Stimulated activated CD8-positive, alpha-beta memory T cell treated with anti-CD3 and anti-CD28 coated beads, Interleukin-4, amount 100 ng/mL, for 4 hours (primary cell): ENCODE data around the gene RSPRY1.

ENCODE experiments used
- DNase-seq, 2 donors: peaks; one replicate each; pipeline ENCODE4 v3.0.0-alpha.2; 2020; ENCODE audit warnings: low read depth in 2 of 2, low spot score in 1 of 2

The RSPRY1 gene

DNA sequence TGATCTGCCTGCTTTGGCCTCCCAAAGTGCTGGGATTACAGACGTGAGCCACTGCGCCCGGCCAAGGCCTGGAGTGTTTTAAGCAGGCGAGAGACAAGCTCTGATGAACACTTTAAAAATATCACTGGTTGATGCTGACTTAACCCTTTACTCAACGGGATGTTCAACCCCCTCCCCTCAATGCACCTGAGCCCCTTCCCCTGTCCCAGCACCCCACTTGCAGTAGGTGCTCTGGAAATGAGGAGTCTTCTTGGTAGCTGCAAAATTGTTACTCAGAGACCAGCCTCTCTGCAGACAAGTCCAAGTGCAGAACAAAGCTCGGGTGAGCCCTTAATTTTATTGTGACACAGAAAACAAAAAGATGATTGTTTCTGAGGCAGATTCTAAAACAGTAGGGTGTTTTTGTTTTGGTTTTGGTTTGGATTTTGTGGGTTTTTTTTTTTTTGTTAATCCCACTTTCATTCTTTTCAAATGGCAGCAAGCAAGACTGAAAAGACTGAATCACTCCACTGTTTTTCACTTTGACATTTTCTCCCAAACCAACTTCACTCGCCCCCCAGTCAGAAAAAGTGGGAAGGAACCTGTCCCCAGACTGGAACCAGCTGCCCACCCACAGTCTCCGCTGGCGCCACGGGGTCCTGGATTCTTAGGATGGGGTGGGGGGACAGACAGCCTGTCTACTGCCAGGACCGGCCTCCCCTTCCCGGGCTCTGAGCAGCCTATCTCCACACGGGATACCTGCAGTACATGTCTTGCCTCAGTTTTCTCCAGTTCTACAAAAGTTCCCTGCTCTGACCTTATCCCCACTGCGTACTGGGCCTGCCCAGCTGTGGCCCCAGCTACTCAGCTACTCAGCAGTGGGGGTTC is 103.5 kb downstream of the RSPRY1 start:
- no peak for DNase-seq
